ENCODE results near the gene POC1A. TPM values are rescaled to one million over a fixed set of nuclear protein-coding genes. Genes with fewer than 3 reads are reported as not detected.

The POC1A gene
- total and polyA plus RNA-seq, 12 donors: 0.44 to 3.5 (median 1.1) TPM

DNA sequence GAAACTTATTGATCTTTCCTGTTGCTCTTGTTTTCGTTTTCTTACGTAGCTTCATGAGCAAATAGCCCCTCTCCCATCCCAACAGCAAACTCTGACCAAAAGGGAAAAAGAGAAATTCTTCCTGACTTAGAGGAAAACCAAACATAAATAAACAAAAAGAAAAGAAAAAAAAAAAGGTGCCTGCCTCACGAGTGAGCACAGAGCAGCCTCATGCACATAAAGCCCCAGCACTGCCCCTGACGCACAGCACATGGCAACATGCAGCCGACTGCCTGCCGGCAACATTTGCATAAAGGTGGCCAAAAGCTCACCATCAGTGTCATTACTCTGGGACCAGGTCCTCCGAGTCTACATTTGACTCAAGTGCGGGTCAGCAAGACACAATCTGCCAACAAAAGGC, 6.4 kb downstream of the POC1A start:
- ATAC-seq: no peak
- H3K4me1 ChIP-seq: peaks cover 0 to 6% (median 4%) of the 10 kb centered on the region in 9 donors

GRCh38 chr3:52146811-52147210, 7.4 kb downstream of the POC1A start:
- H3K27me3 ChIP-seq: no peaks in the 10 kb centered on the region
- no peak overlapping the region for H3K27ac ChIP-seq
- H3K4me3 ChIP-seq: no peak overlapping the region
- TF ChIP-seq, protein P1, sequence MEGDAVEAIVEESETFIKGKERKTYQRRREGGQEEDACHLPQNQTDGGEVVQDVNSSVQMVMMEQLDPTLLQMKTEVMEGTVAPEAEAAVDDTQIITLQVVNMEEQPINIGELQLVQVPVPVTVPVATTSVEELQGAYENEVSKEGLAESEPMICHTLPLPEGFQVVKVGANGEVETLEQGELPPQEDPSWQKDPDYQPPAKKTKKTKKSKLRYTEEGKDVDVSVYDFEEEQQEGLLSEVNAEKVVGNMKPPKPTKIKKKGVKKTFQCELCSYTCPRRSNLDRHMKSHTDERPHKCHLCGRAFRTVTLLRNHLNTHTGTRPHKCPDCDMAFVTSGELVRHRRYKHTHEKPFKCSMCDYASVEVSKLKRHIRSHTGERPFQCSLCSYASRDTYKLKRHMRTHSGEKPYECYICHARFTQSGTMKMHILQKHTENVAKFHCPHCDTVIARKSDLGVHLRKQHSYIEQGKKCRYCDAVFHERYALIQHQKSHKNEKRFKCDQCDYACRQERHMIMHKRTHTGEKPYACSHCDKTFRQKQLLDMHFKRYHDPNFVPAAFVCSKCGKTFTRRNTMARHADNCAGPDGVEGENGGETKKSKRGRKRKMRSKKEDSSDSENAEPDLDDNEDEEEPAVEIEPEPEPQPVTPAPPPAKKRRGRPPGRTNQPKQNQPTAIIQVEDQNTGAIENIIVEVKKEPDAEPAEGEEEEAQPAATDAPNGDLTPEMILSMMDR (IDR thresholded peaks at IDR 0.05): no peak
- no peak for DNase-seq
- no peak for ATAC-seq
- H3K36me3 ChIP-seq: peaks cover 0 to 43% (median 0%) of the 10 kb centered on the region in 9 donors
- no peaks in the 10 kb centered on the region for H3K9me3 ChIP-seq
- peaks cover 0 to 6% (median 4%) of the 10 kb centered on the region in 9 donors for H3K4me1 ChIP-seq
- intact Hi-C loops (cut with DNase I): loop anchor here in 1 of 10 donors (5.0 kb wide), 1 partner anchor 195 kb away; no protein-coding TSS in a partner anchor
- WGBS, 2 donors: 94 to 95% methylated on average over 13 of the region's 13 CpGs

More for the DNA sequence above, 6.4 kb downstream of the POC1A start:
- DNase-seq: no peak
- Histone ChIP-seq H3K9me3 (no peaks in the 10 kb centered on the region), H3K27ac (no peak overlapping the region), H3K4me3 (no peak overlapping the region), H3K27me3 (no peaks in the 10 kb centered on the region), H3K36me3 (peaks cover 0 to 43% (median 0%) of the 10 kb centered on the region in 9 donors)
- TF ChIP-seq, protein P1 (IDR thresholded peaks at IDR 0.05): no peak
- intact Hi-C loops (cut with DNase I): loop anchor here in 1 of 10 donors (5.0 kb wide), 1 partner anchor 194 kb away; no protein-coding TSS in a partner anchor
- 90 to 91% methylated on average over 8 of the region's 8 CpGs for WGBS, 2 donors

DNA sequence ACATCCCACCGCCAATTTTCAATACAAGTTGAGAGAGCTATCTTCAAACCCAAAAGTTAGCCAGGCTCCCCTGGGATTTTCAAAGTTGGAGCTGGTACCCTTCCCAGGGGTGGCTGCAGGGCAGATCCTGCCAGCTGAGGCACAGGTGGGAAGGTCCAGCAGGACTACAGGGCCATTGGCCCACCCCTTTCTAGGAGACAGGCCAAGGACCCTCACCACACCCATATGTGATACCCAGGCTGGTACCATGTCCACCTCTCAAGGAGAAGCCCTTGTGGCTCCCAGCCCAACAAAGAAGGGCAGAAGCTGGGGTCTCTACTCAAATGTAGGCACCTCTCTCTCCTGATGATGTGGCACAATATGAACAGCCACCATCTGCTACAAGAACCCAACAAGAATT, 8.0 kb downstream of the POC1A start:
- Histone ChIP-seq H3K27ac (no peak overlapping the region), H3K27me3 (no peaks in the 10 kb centered on the region), H3K9me3 (no peaks in the 10 kb centered on the region), H3K4me3 (no peak overlapping the region), H3K36me3 (peaks cover 0 to 46% (median 0%) of the 10 kb centered on the region in 9 donors), H3K4me1 (peaks cover 0 to 6% (median 4%) of the 10 kb centered on the region in 9 donors)
- no peak for DNase-seq
- ATAC-seq: no peak
- intact Hi-C loops (cut with DNase I): loop anchor here in 1 of 10 donors (5.0 kb wide), 1 partner anchor 196 kb away; no protein-coding TSS in a partner anchor
- WGBS, 2 donors: 97 to 100% methylated on average over 1 of the region's 1 CpG
- TF ChIP-seq, protein P1 (IDR thresholded peaks at IDR 0.05): no peak

- TF ChIP-seq, protein P1 (IDR thresholded peaks at IDR 0.05): no peak
- DNase-seq (no peak), ATAC-seq (no peak)
- Histone ChIP-seq H3K9me3 (no peaks in the 10 kb centered on the region), H3K36me3 (peaks cover 0 to 51% (median 0%) of the 10 kb centered on the region in 9 donors), H3K4me3 (no peak overlapping the region), H3K27me3 (no peaks in the 10 kb centered on the region), H3K27ac (no peak overlapping the region), H3K4me1 (peaks cover 0 to 6% (median 4%) of the 10 kb centered on the region in 9 donors)
- intact Hi-C loops (cut with DNase I): loop anchor here in 4 of 10 donors (2.0 to 5.0 kb wide), 3 partner anchors 143 to 197 kb away; no protein-coding TSS in a partner anchor
- 96 to 99% methylated on average over 8 of the region's 8 CpGs for WGBS, 2 donors
Measured at GRCh38 chr3:52145736-52146110, 8.5 kb downstream of the POC1A start.
